CD4-positive, alpha-beta T cell (primary cell): ENCODE data around the gene TCEAL5. TPM values are rescaled to one million over a fixed set of nuclear protein-coding genes. Genes with fewer than 3 reads are reported as not detected.
A peak's percentile ranks its signal among the peaks of the same experiment; 100 is the strongest.

Experiments
- ATAC-seq: fragments of 200-7000 bp; cut with Tn5 transposase; one replicate; pipeline ENCODE4 v1.10.0; 2022; ENCODE audit warnings: mild to moderate bottlenecking; ENCODE audit not compliant: poor library complexity
- CTCF ChIA-PET: fragments of 350-600 bp; sonication (Branson Sonifier 250); formaldehyde crosslinking; loops from one replicate; lab custom pipeline; 2021; ENCODE audit warnings: antibody characterized with exemption, inconsistent platforms; lab: Charles Lee
- POLR2A ChIA-PET: fragments of 350-600 bp; sonication (Branson Sonifier 250); formaldehyde crosslinking; loops from one replicate; lab custom pipeline; 2021; ENCODE audit warnings: antibody characterized with exemption, inconsistent platforms; lab: Charles Lee
- DNase-seq, 14 experiments: peaks; one replicate each; pipeline ENCODE4 v3.0.0-alpha.2; 2013 to 2020; ENCODE audit warnings: mixed read lengths in 2 of 14
- H3K27ac ChIP-seq, 2 donors: one replicate each; pipeline versions ENCODE4 v1.5.1 to v1.7.0; 2013; ENCODE audit warnings: low read length in 2 of 2, low read depth in 1 of 2, mild to moderate bottlenecking in 1 of 2
- H3K27me3 ChIP-seq, 2 experiments: 1 replicate in 1 of 2; 2 replicates in 1 of 2; pipeline versions ENCODE4 v1.6.1 to v1.7.0; 2013; ENCODE audit warnings: low read length in 2 of 2, control low read depth in 1 of 2, mild to moderate bottlenecking in 1 of 2, moderate library complexity in 1 of 2; ENCODE audit not compliant: insufficient read depth in 2 of 2, control insufficient read depth in 1 of 2
- H3K36me3 ChIP-seq: one replicate; pipeline ENCODE4 v1.6.1; 2013; ENCODE audit warnings: low read length, control low read depth; ENCODE audit not compliant: insufficient read depth
- H3K4me1 ChIP-seq: one replicate; pipeline ENCODE4 v1.6.1; 2013; ENCODE audit warnings: low read length, control low read depth; ENCODE audit not compliant: insufficient read depth
- H3K4me3 ChIP-seq: one replicate; pipeline ENCODE4 v1.5.1; 2013; ENCODE audit warnings: mild to moderate bottlenecking, low read length, moderate library complexity
- H3K9me3 ChIP-seq, 2 experiments: 1 replicate in 1 of 2; 2 replicates in 1 of 2; pipeline versions ENCODE4 v1.6.1 to v1.7.0; 2013; ENCODE audit warnings: low read length in 2 of 2, mild to moderate bottlenecking in 2 of 2, control low read depth in 1 of 2, moderate library complexity in 1 of 2; ENCODE audit not compliant: control insufficient read depth in 1 of 2, insufficient read depth in 1 of 2
- H3K27ac Mint-ChIP-seq: one replicate; pipeline ENCODE4 v1.8.0; 2020; ENCODE audit warnings: mixed read lengths
- H3K27me3 Mint-ChIP-seq: one replicate; pipeline ENCODE4 v1.8.0; 2021; ENCODE audit warnings: mixed read lengths
- H3K36me3 Mint-ChIP-seq: one replicate; pipeline ENCODE4 v1.8.0; 2021; ENCODE audit warnings: low read depth, mixed read lengths
- H3K4me1 Mint-ChIP-seq: one replicate; pipeline ENCODE4 v1.8.0; 2021; ENCODE audit warnings: low read depth, mixed read lengths
- H3K4me3 Mint-ChIP-seq: one replicate; pipeline ENCODE4 v1.8.0; 2020; ENCODE audit warnings: mild to moderate bottlenecking, mixed read lengths
- H3K9me3 Mint-ChIP-seq: one replicate; pipeline ENCODE4 v1.8.0; 2020; ENCODE audit warnings: mixed read lengths
- CTCF ChIP-seq: fragments of 200-600 bp; IDR thresholded peaks from one replicate; pipeline ENCODE4 v1.8.0; 2022; ENCODE audit warnings: antibody characterized with exemption, mild to moderate bottlenecking
- intact Hi-C, 2 experiments: fragments of 100-400 bp; cut with DNase I in 1 of 2; cut with micrococcal nuclease in 1 of 2; formaldehyde crosslinking; loops; one replicate each; pipeline versions ENCODE4 v1.15.1 to v1.9.0; 2023 to 2025; cut with DNase I, micrococcal nuclease
- total RNA-seq, 174 experiments: library from RNA in 2 of 174; stranded (reverse) in 2 of 174; gene quantifications; one replicate each; pipeline ENCODE4 v1.2.3 and lab custom pipeline; 2021 to 2026

The TCEAL5 gene
- total RNA-seq, 2 experiments from 2014 or later: not detected

DNA sequence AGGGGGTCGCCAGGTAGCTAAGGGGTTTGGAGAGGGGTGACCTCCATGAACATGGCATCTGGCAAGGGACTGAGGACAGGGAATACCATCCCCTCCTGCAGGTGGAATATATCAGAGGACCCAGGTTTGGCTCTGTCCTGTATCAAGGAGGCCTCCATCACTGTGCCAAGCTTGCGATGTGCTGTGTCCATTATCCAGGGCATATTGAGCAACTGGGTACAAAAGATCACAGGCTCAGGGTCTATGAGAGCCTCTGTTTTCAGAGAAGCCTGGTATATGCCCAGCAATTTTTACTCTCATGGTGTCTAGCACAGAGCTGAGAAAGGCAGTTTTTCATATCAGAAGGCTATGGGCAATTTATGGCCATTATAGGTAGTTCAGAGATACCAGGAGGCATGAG lies 16.6 kb upstream of the TCEAL5 start:
- H3K36me3 ChIP-seq: no peaks in the 10 kb centered on the region
- peaks cover 11% of the 10 kb centered on the region for H3K27me3 Mint-ChIP-seq
- no peaks in the 10 kb centered on the region for H3K27me3 ChIP-seq
- no peak for DNase-seq
- POLR2A ChIA-PET: no interaction called here
- no peaks in the 10 kb centered on the region for H3K36me3 Mint-ChIP-seq
- no peaks in the 10 kb centered on the region for H3K9me3 ChIP-seq
- no peak overlapping the region for H3K4me3 Mint-ChIP-seq
- H3K4me1 ChIP-seq: no peaks in the 10 kb centered on the region
- CTCF ChIA-PET: no interaction called here
- no peak for TF ChIP-seq CTCF
- no peak overlapping the region for H3K27ac ChIP-seq
- H3K4me3 ChIP-seq: no peak overlapping the region
- intact Hi-C loops: no loop called here
- ATAC-seq: no peak
- H3K27ac Mint-ChIP-seq: no peak overlapping the region
- H3K4me1 Mint-ChIP-seq: no peaks in the 10 kb centered on the region
- H3K9me3 Mint-ChIP-seq: no peaks in the 10 kb centered on the region

DNA sequence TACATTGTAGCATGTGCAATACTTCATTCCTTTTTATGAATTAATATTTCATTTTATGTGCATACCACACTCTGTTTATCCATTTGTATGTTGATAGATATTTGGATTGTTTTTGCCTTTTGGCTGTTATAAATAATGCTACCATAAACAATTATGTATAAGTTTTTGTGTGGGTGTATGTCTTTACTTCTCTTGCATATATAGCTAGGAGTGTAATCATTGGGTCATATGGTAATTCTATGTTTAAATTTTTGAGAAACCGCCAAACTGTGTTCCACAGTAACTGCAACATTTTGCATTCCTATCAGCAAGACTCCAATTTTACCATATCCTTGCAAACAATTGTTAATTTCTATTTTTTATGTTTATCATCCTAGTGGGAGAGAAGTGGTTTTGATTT lies 3.1 kb upstream of the TCEAL5 start:
- Histone ChIP-seq H3K4me1 (peaks cover 6% of the 10 kb centered on the region), H3K9me3 (no peaks in the 10 kb centered on the region), H3K36me3 (no peaks in the 10 kb centered on the region), H3K27ac (no peak overlapping the region), H3K27me3 (peaks cover 9 to 29% of the 10 kb centered on the region in 2 experiments), H3K4me3 (no peak overlapping the region)
- ChIA-PET CTCF (no interaction called here), POLR2A (no interaction called here)
- Mint-ChIP-seq H3K9me3 (no peaks in the 10 kb centered on the region), H3K36me3 (no peaks in the 10 kb centered on the region), H3K27me3 (peaks cover 56% of the 10 kb centered on the region), H3K27ac (no peak overlapping the region), H3K4me3 (no peak overlapping the region), H3K4me1 (peaks cover 10% of the 10 kb centered on the region)
- no peak for TF ChIP-seq CTCF
- intact Hi-C loops: no loop called here
- DNase-seq: no peak
- no peak for ATAC-seq

GRCh38 chrX:103275947-103276567 lies 493 bp downstream of the TCEAL5 start:
- intact Hi-C loops: no loop called here
- Histone ChIP-seq H3K27me3 (peaks cover 9 to 26% of the 10 kb centered on the region in 2 experiments), H3K4me3 (peak overlapping the region; percentile 12), H3K4me1 (peaks cover 6% of the 10 kb centered on the region), H3K27ac (no peak overlapping the region), H3K9me3 (no peaks in the 10 kb centered on the region), H3K36me3 (no peaks in the 10 kb centered on the region)
- Mint-ChIP-seq H3K27me3 (peaks cover 76% of the 10 kb centered on the region), H3K27ac (no peak overlapping the region), H3K9me3 (no peaks in the 10 kb centered on the region), H3K36me3 (no peaks in the 10 kb centered on the region), H3K4me3 (no peak overlapping the region), H3K4me1 (peaks cover 10% of the 10 kb centered on the region)
- no peak for DNase-seq
- CTCF ChIA-PET: no interaction called here
- no peak for TF ChIP-seq CTCF
- no peak for ATAC-seq
- POLR2A ChIA-PET: interaction anchor here (0.6 kb wide), 1 partner anchor 14 kb away, joined by 3 read pairs; no protein-coding TSS in a partner anchor
